HepG2 (cell line): ENCODE data around the gene RNF125. TPM values are rescaled to one million over a fixed set of nuclear protein-coding genes. Genes with fewer than 3 reads are reported as not detected.

ENCODE experiments used
- CEBPZ ChIP-seq: IDR thresholded peaks from 2 replicates; pipeline ENCODE4 v1.6.1; 2012; ENCODE audit warnings: low read length, improper control_type of control experiment
- DMTF1 ChIP-seq: sonication (generic); formaldehyde crosslinking; IDR thresholded peaks from 2 replicates; pipeline ENCODE4 v1.4.0; 2020; ENCODE audit warnings: mild to moderate bottlenecking, missing genetic modification reagents
- HDAC6 ChIP-seq: fragments of 200-600 bp; sonication (generic); IDR thresholded peaks from 2 replicates; pipeline ENCODE4 v1.7.0; 2017; ENCODE audit warnings: mild to moderate bottlenecking, antibody characterized with exemption, low read length, low read depth
- HNF1B ChIP-seq: sonication (generic); formaldehyde crosslinking; IDR thresholded peaks from 2 replicates; pipeline ENCODE4 v1.5.1; 2020; ENCODE audit warnings: mild to moderate bottlenecking, moderate library complexity, missing genetic modification reagents
- IKZF1 ChIP-seq: fragments of 450-650 bp; IDR thresholded peaks from 2 replicates; pipeline ENCODE4 v1.7.1; 2016
- ISL2 ChIP-seq: sonication (generic); formaldehyde crosslinking; IDR thresholded peaks from 2 replicates; pipeline ENCODE4 v1.5.0; 2020; ENCODE audit warnings: missing genetic modification reagents
- KDM3A ChIP-seq: IDR thresholded peaks from 2 replicates; pipeline ENCODE4 v1.6.1; 2018; ENCODE audit warnings: low read depth, missing compliant biosample characterization
- MAFG ChIP-seq: sonication (generic); formaldehyde crosslinking; IDR thresholded peaks from 2 replicates; pipeline ENCODE4 v1.5.1; 2020; ENCODE audit warnings: mild to moderate bottlenecking, missing genetic modification reagents
- MTERF4 ChIP-seq: sonication (generic); formaldehyde crosslinking; IDR thresholded peaks from 2 replicates; pipeline ENCODE4 v1.8.0; 2023; ENCODE audit warnings: mild to moderate bottlenecking, missing genetic modification reagents
- NRL ChIP-seq: sonication (generic); formaldehyde crosslinking; IDR thresholded peaks from 2 replicates; pipeline ENCODE4 v1.5.0; 2020; ENCODE audit warnings: missing genetic modification reagents, mild to moderate bottlenecking, moderate library complexity, borderline replicate concordance
- PAX8 ChIP-seq: sonication (generic); formaldehyde crosslinking; IDR thresholded peaks from 2 replicates; pipeline ENCODE4 v1.8.0; 2022; ENCODE audit warnings: mild to moderate bottlenecking, missing genetic modification reagents, borderline replicate concordance
- PBX2 ChIP-seq: IDR thresholded peaks from 2 replicates; pipeline ENCODE4 v1.6.1; 2016; ENCODE audit warnings: control low read depth
- RCOR2 ChIP-seq: IDR thresholded peaks from 2 replicates; pipeline ENCODE4 v1.6.1; 2016; ENCODE audit warnings: missing biosample characterization, missing genetic modification reagents
- REPIN1 ChIP-seq: sonication (generic); formaldehyde crosslinking; IDR thresholded peaks from 2 replicates; pipeline ENCODE4 v1.8.0; 2022; ENCODE audit warnings: missing genetic modification reagents, low read depth, mild to moderate bottlenecking, borderline replicate concordance
- SIN3B ChIP-seq: fragments of 150-350 bp; IDR thresholded peaks from 2 replicates; pipeline ENCODE4 v1.6.1; 2014; ENCODE audit warnings: low read length
- SRSF1 ChIP-seq: fragments of 200-400 bp; formaldehyde crosslinking; optimal IDR thresholded peaks from 2 replicates; pipeline ENCODE3; 2017; ENCODE audit warnings: mild to moderate bottlenecking, low read depth, low read length, moderate library complexity
- ZFP1 ChIP-seq: IDR thresholded peaks from 2 replicates; pipeline ENCODE4 v1.6.1; 2016
- ZNF3 ChIP-seq: IDR thresholded peaks from 2 replicates; pipeline ENCODE4 v1.7.0; 2017; ENCODE audit warnings: inconsistent platforms
- ZNF556 ChIP-seq: sonication (generic); formaldehyde crosslinking; IDR thresholded peaks from 2 replicates; pipeline ENCODE4 v1.4.0; 2020; ENCODE audit warnings: mild to moderate bottlenecking, missing genetic modification reagents, borderline replicate concordance
- ZNF766 ChIP-seq: sonication (generic); formaldehyde crosslinking; IDR thresholded peaks from 2 replicates; pipeline ENCODE4 v1.5.0; 2020; ENCODE audit warnings: missing genetic modification reagents, borderline replicate concordance
- ZNF772 ChIP-seq: sonication (generic); formaldehyde crosslinking; IDR thresholded peaks from 2 replicates; pipeline ENCODE4 v1.5.0; 2020; ENCODE audit warnings: mild to moderate bottlenecking, missing genetic modification reagents
- polyA plus RNA-seq, 8 experiments: library from polyadenylated mRNA; depleted of rRNA in 3 of 8; stranded (reverse) in 7 of 8; unstranded in 1 of 8; fragments of >200 nt; fragmentation: Illumina TruSeq in 4 of 8; extraction: Trizol in 4 of 8; gene quantifications; 2 replicates each; pipeline versions ENCODE4 v1.2.1 to v1.2.3, GENCODE V29; 2011 to 2016; ENCODE audit warnings: low read depth in 4 of 8, missing spikeins in 1 of 8, mixed read lengths in 1 of 8; ENCODE audit not compliant: insufficient read depth in 1 of 8
- total RNA-seq, 5 experiments: library from RNA; depleted of rRNA; stranded (reverse); fragments of >200 nt; fragmentation: Illumina TruSeq; extraction: Trizol; gene quantifications; 2 replicates each; pipeline ENCODE4 v1.2.3, GENCODE V29; 2016; ENCODE audit warnings: low read depth in 1 of 5

RNF125 gene
- total and polyA plus RNA-seq, 2 of the 13 experiments (the other 11 are each of a cell fraction or from before 2014, with no cell fraction given), result 0.58 to 1.8 TPM

- TF ChIP-seq ISL2 (CRISPR knock-in tag) (peak; percentile 46; the same call in 1 of the 2 replicates), ZNF3 (no peak), ZNF772 (CRISPR knock-in tag) (peak; percentile 50; the same call in 1 of the 2 replicates), HNF1B (CRISPR knock-in tag) (peak; percentile 49; the same call in 1 of the 2 replicates), KDM3A (no peak), PAX8 (no peak), PBX2 (CRISPR knock-in tag) (no peak), ZNF766 (CRISPR knock-in tag) (no peak), NRL (CRISPR knock-in tag) (peak; percentile 90), HDAC6 (no peak), RCOR2 (CRISPR knock-in tag) (no peak), ZFP1 (CRISPR knock-in tag) (0 out of 2 replicates have a peak, but pooled peaks have one; percentile 32), CEBPZ (no peak), SRSF1 (peak; percentile 64), DMTF1 (0 out of 2 replicates have a peak, but pooled peaks have one; percentile 60), ZNF556 (peak; percentile 49; the same call in 1 of the 2 replicates), REPIN1 (peak; percentile 73), MTERF4 (CRISPR knock-in tag) (0 out of 2 replicates have a peak, but pooled peaks have one; percentile 74), SIN3B (no peak), MAFG (CRISPR knock-in tag) (no peak), IKZF1 (no peak)
Measured at GRCh38 chr18:32091724-32092421, 73.2 kb downstream of the RNF125 start, which contains the start of gene RNF138 (continued).
